Vagina (tissue), 2 donors: ENCODE data around the gene BCLAF1.

Experiments used
- CTCF ChIP-seq, 3 experiments: fragments of 450-650 bp in 2 of 3; fragments of 200-600 bp in 1 of 3; sonication (generic) in 1 of 3; IDR thresholded peaks; one replicate each; pipeline ENCODE4 v1.5.1; 2017 to 2019; ENCODE audit warnings: antibody characterized with exemption in 3 of 3, mild to moderate bottlenecking in 2 of 3, moderate library complexity in 2 of 3
- POLR2AphosphoS5 ChIP-seq, 2 donors: sonication (generic); formaldehyde crosslinking; IDR thresholded peaks; one replicate each; pipeline ENCODE4 v1.9.0; 2017; ENCODE audit warnings: antibody characterized with exemption in 2 of 2, mild to moderate bottlenecking in 2 of 2, low read depth in 1 of 2; ENCODE audit not compliant: insufficient read depth in 1 of 2

GRCh38 chr6:136337121-136337520 is 47.5 kb upstream of the BCLAF1 start:
- TF ChIP-seq CTCF (IDR thresholded peaks at IDR 0.05) (no peak), POLR2AphosphoS5 (IDR thresholded peaks at IDR 0.05; ENCODE audit: insufficient read depth in 1 of 2, low read depth in 1 of 2) (no peak)
